VCaP (cell line): ENCODE data around the gene COASY.

Experiments
- H3K27ac ChIP-seq: fragments of 450-650 bp; 2 replicates; pipeline ENCODE4 v1.5.1; 2017
- CTCF ChIP-seq: fragments of 450-650 bp; conservative IDR thresholded peaks from 2 replicates; pipeline ENCODE4 v1.5.1; 2017; ENCODE audit warnings: mild to moderate bottlenecking, moderate library complexity

Gene COASY

GRCh38 chr17:42522263-42522790 lies 39.6 kb upstream of the COASY start:
- no peak overlapping the region for H3K27ac ChIP-seq
- no peak for TF ChIP-seq CTCF

GRCh38 chr17:42522798-42523278 lies 39.1 kb upstream of the COASY start:
- no peak for TF ChIP-seq CTCF
- H3K27ac ChIP-seq, result no peak overlapping the region

GRCh38 chr17:42525221-42525620 lies 36.7 kb upstream of the COASY start:
- no peak overlapping the region for H3K27ac ChIP-seq
- no peak for TF ChIP-seq CTCF

GRCh38 chr17:42526031-42526444 lies 35.9 kb upstream of the COASY start:
- no peak for TF ChIP-seq CTCF
- H3K27ac ChIP-seq, result no peak overlapping the region

GRCh38 chr17:42527932-42528331 lies 34.0 kb upstream of the COASY start:
- TF ChIP-seq CTCF, result no peak

GRCh38 chr17:42529061-42529460 lies 32.9 kb upstream of the COASY start:
- H3K27ac ChIP-seq, result no peak overlapping the region
- TF ChIP-seq CTCF, result no peak

More at GRCh38 chr17:42527932-42528331, 34.0 kb upstream of the COASY start:
- no peak overlapping the region for H3K27ac ChIP-seq

- H3K27ac ChIP-seq, result peak overlapping the region; percentile 19; the same call in 1 of the 2 replicates
- no peak for TF ChIP-seq CTCF
Observed at GRCh38 chr17:42530952-42531454, 30.9 kb upstream of the COASY start.
